Activated CD8-positive, alpha-beta memory T cell treated with anti-CD3 and anti-CD28 coated beads, Interleukin-2, amount 50 U/mL, for 4 hours (primary cell): ENCODE results near the gene LBX1.
"Not testable (repeated sequence)": the region's sequence is repeated elsewhere in the genome, so short reads cannot be mapped to it uniquely, and the experiment has no call there.

Experiments used
- DNase-seq: peaks from one replicate; pipeline ENCODE4 v3.0.0-alpha.2; 2020

LBX1 gene

GRCh38 chr10:101198326-101198977 is 30.8 kb downstream of the LBX1 start:
- DNase-seq, result not testable (repeated sequence)

- no peak for DNase-seq
Observed at GRCh38 chr10:101195921-101196320, 33.3 kb downstream of the LBX1 start.

- DNase-seq, result no peak
Observed at GRCh38 chr10:101189461-101190401, 39.5 kb downstream of the LBX1 start.

- DNase-seq, result no peak
Observed at GRCh38 chr10:101188942-101189341, 40.3 kb downstream of the LBX1 start.

GRCh38 chr10:101183458-101184183 is 45.6 kb downstream of the LBX1 start:
- no peak for DNase-seq

- no peak for DNase-seq
Observed at GRCh38 chr10:101182936-101183335, 46.3 kb downstream of the LBX1 start.
